ENCODE data around the gene DHDDS.
"Not testable (repeated sequence)": the region's sequence is repeated elsewhere in the genome, so short reads cannot be mapped to it uniquely, and the experiment has no call there.

DHDDS gene

GRCh38 chr1:26431979-26432695, at the start of gene DHDDS:
Gene DHDDS, plus strand, starts transcription at chr1:26432321. Its CDS starts 625 bp downstream, at chr1:26432946.
- peak; percentile 98 for DNase-seq (ENCODE audit: low spot score)

- no peak for DNase-seq (ENCODE audit: low spot score)
Measured at GRCh38 chr1:26384076-26384475, 48.0 kb upstream of the DHDDS start.

DNA sequence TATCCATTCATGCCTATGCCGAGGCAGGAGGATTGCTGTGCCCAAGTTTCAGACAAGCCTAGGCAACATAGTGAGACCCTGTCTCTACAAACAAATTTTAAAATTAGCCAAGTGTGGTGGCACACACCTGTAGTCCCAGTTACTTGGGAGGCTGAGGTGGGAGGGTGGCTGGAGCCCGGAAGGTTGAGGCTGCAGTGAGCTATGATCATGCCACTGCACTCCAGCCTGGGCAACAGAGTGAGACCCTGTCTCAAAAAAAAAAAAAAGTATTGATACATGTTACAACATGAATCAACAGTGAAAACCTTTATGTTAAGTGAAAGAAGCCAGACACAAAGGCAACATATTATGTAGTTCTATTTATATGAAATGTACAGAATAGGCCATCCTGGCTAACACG, 47.1 kb upstream of the DHDDS start:
- DNase-seq (ENCODE audit: low spot score), result not testable (repeated sequence)

GRCh38 chr1:26387447-26387846, 44.7 kb upstream of the DHDDS start:
- no peak for DNase-seq (ENCODE audit: low spot score)

DNA sequence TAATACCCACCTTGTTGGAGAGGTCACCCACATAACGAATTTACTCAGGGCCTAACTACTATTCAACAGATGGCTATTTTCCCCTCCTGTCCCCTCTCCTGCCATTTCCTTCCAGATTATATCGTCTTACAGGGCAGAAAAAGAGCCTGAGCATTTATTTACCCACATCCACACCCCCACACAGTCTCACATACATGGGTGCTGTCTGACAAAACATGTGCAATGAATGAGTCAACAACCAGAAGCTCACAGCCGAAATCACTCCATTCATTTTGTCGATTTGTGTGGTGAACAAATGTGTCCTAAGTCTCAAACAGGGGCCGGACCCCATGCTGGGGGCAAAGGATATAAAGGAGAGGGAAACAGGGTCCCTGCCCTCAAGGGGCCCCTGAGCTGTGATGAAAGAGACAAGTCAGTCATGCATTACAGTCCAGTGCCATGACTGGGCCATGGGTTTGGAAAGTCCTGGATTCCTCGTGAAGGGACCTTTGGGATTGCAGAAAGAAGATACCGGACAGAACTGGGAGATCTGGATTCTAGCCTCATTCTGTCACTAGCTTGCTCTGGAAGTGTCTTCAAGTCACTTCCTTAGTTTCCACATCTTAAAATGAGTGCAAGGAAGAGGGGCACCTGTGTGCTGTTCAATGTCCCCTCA, 43.2 kb upstream of the DHDDS start:
- DNase-seq (ENCODE audit: low spot score), result no peak

DNA sequence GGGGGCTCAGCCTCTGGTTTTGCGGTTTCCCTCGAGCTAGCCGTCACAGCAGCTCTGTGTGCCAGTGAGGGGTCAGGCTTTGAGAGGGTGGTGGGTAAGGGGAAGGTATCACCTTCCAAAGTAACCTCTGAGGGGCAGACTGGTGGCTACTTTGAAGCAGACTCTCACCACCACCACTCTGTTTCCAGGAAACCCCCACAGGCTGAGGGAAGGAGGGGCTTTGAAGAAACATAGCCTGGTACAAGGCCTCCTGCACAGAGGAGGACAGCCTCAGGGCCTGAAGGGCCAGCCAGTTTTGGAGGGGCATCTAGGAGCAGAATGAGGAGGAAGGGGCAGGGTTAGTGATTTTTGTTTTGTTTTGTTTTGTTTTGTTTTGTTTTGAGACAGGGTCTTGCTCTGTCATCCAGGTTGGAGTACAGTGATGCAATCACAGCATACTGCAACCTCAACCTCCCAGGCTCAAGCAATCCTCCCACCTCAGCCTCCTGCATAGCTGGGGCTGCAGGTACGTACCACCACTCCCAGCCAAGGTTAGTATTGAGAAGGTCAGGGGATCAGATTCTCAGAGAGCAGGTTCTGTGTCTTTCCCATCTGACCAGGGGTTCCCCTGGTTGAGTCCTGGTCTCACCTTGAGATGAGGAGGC, 42.4 kb upstream of the DHDDS start:
- DNase-seq (ENCODE audit: low spot score), result no peak

GRCh38 chr1:26391450-26391849, 40.7 kb upstream of the DHDDS start:
- DNase-seq (ENCODE audit: low spot score), result no peak

- DNase-seq (ENCODE audit: low spot score), result no peak
Measured at GRCh38 chr1:26395754-26396153, 36.4 kb upstream of the DHDDS start.

DNA sequence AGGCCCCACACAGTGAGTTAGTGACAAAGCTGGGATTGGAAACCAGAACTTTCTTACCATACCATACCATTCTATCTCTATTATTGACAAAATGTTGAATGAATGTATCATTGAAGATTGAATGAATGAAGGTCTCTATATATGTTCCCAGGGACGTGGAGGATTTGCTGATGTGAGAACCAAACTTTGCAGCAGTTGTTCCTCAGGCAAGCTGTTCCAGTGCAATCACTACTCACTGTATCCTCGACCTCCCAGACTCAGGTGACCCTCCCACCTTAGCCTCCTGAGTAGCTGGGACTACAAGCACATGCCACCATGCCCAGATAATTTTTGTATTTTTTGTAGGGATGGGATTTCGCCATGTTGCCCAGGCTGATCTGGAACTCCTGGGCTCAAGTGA, 33.1 kb upstream of the DHDDS start:
- DNase-seq (ENCODE audit: low spot score), result no peak

DNA sequence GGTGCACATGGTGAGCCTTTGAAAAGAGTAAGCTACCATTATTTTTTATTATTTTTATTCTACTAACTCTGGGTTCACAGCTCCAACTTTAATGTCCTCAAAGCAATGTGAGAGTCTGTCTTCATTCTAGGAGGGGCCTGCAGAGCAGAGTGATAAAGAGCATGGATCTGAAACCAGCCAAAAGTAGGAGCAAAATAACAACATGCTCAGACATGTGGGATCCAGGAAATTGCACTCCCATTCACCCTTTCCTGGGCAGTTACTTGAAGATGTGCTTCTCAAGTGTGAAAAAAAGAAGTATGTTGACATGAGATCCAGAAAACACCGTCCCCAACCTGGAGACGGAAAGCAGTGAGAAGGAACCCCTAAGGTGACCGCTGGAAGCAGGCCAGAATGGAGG, 30.2 kb upstream of the DHDDS start:
- no peak for DNase-seq (ENCODE audit: low spot score)

DNA sequence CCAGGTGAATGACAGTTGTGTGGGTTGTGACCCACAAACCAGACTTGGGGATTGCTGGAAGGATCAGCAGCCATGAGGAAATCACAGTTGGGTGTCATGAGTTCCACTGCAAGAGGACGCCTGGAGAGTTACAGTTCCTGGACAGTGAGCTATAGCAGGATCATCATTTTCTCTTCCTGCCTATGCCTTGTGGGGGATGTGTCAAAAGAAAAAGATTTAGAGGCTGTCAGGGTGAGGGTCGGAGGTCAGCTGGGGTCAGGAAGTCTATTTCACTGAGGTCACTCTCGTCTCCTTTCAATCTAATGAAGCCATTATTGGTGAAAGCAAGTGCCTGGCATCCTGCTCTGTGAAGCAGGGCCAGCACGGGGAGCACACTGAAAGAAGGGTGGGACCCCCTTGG, 28.5 kb upstream of the DHDDS start:
- no peak for DNase-seq (ENCODE audit: low spot score)

DNA sequence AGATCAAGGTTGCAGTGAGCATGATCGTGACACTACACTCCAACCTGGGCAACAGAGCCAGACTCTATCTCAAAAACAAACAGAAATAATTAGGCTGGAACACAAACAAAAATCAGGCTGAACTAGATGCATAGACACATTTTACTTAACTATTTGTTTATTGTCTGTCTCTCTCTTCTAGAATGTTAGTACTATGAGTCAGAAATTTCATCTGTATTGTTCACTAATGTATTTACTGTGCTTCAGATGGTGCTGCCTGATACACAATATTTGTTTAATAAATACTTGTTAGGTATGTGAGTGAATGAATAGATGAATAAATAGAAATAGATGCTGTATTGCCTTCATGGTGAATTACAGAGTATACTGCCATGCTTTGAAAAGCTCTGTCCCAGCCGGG, 27.5 kb upstream of the DHDDS start:
- no peak for DNase-seq (ENCODE audit: low spot score)

GRCh38 chr1:26405281-26405915, 26.7 kb upstream of the DHDDS start:
- DNase-seq (ENCODE audit: low spot score), result no peak

DNA sequence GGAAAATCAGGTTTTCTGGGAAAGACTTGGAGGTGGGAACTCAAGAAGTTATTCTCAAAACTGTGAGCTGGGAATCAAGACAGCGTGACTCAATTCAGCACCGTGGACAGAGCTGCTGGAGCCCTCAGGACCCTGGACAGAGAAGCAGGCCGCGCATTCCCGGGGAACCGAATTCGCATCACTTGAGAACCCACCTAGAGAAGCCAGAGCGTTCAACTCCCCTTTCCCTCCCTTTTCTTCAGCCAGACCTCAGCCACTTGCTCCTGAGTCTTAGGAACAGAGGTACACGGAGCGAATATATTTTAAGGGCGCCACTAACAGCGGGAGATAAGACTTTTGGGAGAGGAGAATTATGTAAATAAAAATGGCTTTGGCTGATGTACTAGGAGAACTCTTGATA, 23.5 kb upstream of the DHDDS start:
- peak; percentile 93 for DNase-seq (ENCODE audit: low spot score)

- peak; percentile 95 for DNase-seq (ENCODE audit: low spot score)
Measured at GRCh38 chr1:26409191-26409807, 22.8 kb upstream of the DHDDS start.

GRCh38 chr1:26410706-26411623, 21.2 kb upstream of the DHDDS start, which contains the start of gene LIN28A:
Gene LIN28A, plus strand, starts transcription at chr1:26410817. Its CDS starts 75 bp downstream, at chr1:26410892.
- DNase-seq (ENCODE audit: low spot score), result no peak

- no peak for DNase-seq (ENCODE audit: low spot score)
Measured at GRCh38 chr1:26411624-26412074, 20.5 kb upstream of the DHDDS start.

DNA sequence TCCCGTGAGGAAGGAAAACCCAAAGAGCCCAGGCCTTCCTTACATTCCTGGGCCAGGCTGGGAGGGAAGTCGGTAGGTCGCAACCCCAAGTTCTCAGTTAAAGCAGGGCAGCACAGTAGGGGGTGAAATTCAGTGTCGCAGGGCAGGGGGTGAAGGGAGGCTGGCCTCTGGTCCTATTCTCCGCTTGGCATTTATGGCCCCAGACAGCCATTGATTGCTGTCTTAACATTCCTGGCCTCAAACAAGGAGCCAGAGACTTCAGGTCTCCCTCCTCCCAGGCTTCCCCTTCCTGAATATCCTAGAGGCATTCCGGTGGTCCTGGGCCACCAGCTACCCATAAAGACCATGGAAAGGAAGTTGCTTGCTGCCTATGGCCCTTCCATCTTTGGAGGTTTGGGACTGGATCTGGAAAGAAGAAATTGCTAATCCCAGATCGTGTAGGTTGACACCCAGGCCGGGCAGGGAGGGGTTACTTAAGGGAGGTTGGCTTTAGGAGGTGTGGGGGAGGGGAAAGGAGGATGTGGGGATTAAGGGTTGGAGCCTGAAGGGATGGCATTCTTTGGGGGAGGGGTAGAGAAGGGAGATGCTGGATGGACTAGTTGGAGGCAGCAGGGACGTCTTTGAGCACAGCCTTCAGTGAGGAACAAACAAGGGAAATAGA, 19.8 kb upstream of the DHDDS start:
- DNase-seq (ENCODE audit: low spot score), result peak; percentile 83

- no peak for DNase-seq (ENCODE audit: low spot score)
Measured at GRCh38 chr1:26413031-26413430, 19.1 kb upstream of the DHDDS start.

- DNase-seq (ENCODE audit: low spot score), result peak; percentile 93
Measured at GRCh38 chr1:26417111-26417759, 14.9 kb upstream of the DHDDS start.

Data from ecto neural progenitor cell (in vitro differentiated cells).